ENCODE results near the gene PKDCC. TPM values are rescaled to one million over a fixed set of nuclear protein-coding genes. Genes with fewer than 3 reads are reported as not detected.

Gene PKDCC
- total RNA-seq, 6 experiments from 2014 or later, result 8.2 to 20.9 (median 12.3) TPM

- Histone ChIP-seq H3K9me3 (no peaks in the 10 kb centered on the region), H3K27ac (no peak overlapping the region), H3K27me3 (no peaks in the 10 kb centered on the region), H3K36me3 (no peaks in the 10 kb centered on the region), H3K4me1 (no peaks in the 10 kb centered on the region), H3K4me3 (no peak overlapping the region)
- ATAC-seq, result no peak
- DNase-seq, result no peak
- intact Hi-C loops (cut with DNase I), result no loop called here
- WGBS (ENCODE audit: insufficient coverage, low coverage, low lambda C conversion rate, missing lambda C conversion rate), result 90% methylated on average over 6 of the region's 21 CpGs
- TF ChIP-seq POLR2A (IDR thresholded peaks at IDR 0.05), result no peak
- no peak for TF ChIP-seq CTCF (IDR thresholded peaks at IDR 0.05)
Measured at GRCh38 chr2:42001711-42002201, 46.1 kb upstream of the PKDCC start.

- intact Hi-C loops (cut with DNase I), result no loop called here
- ATAC-seq, result no peak
- Histone ChIP-seq H3K9me3 (no peaks in the 10 kb centered on the region), H3K27me3 (no peaks in the 10 kb centered on the region), H3K4me1 (no peaks in the 10 kb centered on the region), H3K4me3 (no peak overlapping the region), H3K36me3 (no peaks in the 10 kb centered on the region), H3K27ac (no peak overlapping the region)
- WGBS (ENCODE audit: insufficient coverage, low coverage, low lambda C conversion rate, missing lambda C conversion rate), result 74% methylated on average over 4 of the region's 7 CpGs
- no peak for TF ChIP-seq CTCF (IDR thresholded peaks at IDR 0.05)
- TF ChIP-seq POLR2A (IDR thresholded peaks at IDR 0.05), result no peak
- DNase-seq, result no peak
Measured at GRCh38 chr2:42007551-42007950, 40.3 kb upstream of the PKDCC start.

GRCh38 chr2:42008241-42008921, 39.4 kb upstream of the PKDCC start:
- intact Hi-C loops (cut with DNase I), result no loop called here
- no peaks in the 10 kb centered on the region for H3K36me3 ChIP-seq
- no peaks in the 10 kb centered on the region for H3K9me3 ChIP-seq
- ATAC-seq (no peak), DNase-seq (no peak)
- H3K4me1 ChIP-seq, result no peaks in the 10 kb centered on the region
- no peak for TF ChIP-seq CTCF (IDR thresholded peaks at IDR 0.05)
- TF ChIP-seq POLR2A (IDR thresholded peaks at IDR 0.05), result no peak
- no peaks in the 10 kb centered on the region for H3K27me3 ChIP-seq
- WGBS (ENCODE audit: insufficient coverage, low coverage, low lambda C conversion rate, missing lambda C conversion rate), result 80% methylated on average over 10 of the region's 10 CpGs
- no peak overlapping the region for H3K4me3 ChIP-seq
- H3K27ac ChIP-seq, result no peak overlapping the region

- no peaks in the 10 kb centered on the region for H3K36me3 ChIP-seq
- whole genome bisulfite sequencing (ENCODE audit: insufficient coverage, low coverage, low lambda C conversion rate, missing lambda C conversion rate), result 73% methylated on average over 8 of the region's 10 CpGs
- no peak overlapping the region for H3K4me3 ChIP-seq
- no peaks in the 10 kb centered on the region for H3K4me1 ChIP-seq
- no peak overlapping the region for H3K27ac ChIP-seq
- DNase-seq (no peak), ATAC-seq (peak in 2 of 4 donors; percentile 38 to 60)
- no peaks in the 10 kb centered on the region for H3K27me3 ChIP-seq
- no peak for TF ChIP-seq CTCF (IDR thresholded peaks at IDR 0.05)
- TF ChIP-seq POLR2A (IDR thresholded peaks at IDR 0.05), result no peak
- no peaks in the 10 kb centered on the region for H3K9me3 ChIP-seq
- intact Hi-C loops (cut with DNase I), result no loop called here
Measured at GRCh38 chr2:42009657-42010580, 37.9 kb upstream of the PKDCC start.

All from right lobe of liver (tissue), 6 donors.